ENCODE data around the gene SERINC2.
"Not testable (repeated sequence)": the region's sequence is repeated elsewhere in the genome, so short reads cannot be mapped to it uniquely, and the experiment has no call there.

SERINC2 gene

GRCh38 chr1:31428436-31429221 is 15.6 kb downstream of the SERINC2 start:
- Histone ChIP-seq H3K27ac (ENCODE audit: low read length) (no peak overlapping the region), H3K9me3 (ENCODE audit: insufficient read depth, low read depth, low read length) (no peaks in the 10 kb centered on the region), H3K9ac (ENCODE audit: low read depth, low read length) (no peak overlapping the region), H3K4me3 (ENCODE audit: low read length) (no peak overlapping the region), H3K4me1 (ENCODE audit: insufficient read depth, low read length) (no peaks in the 10 kb centered on the region), H3K27me3 (ENCODE audit: insufficient read depth, low read length) (no peaks in the 10 kb centered on the region), H3K36me3 (ENCODE audit: insufficient read depth, low read depth, low read length) (no peaks in the 10 kb centered on the region; the same call in 1 of the 2 replicates)

GRCh38 chr1:31429583-31429982 is 16.6 kb downstream of the SERINC2 start:
- Histone ChIP-seq H3K27me3 (ENCODE audit: insufficient read depth, low read length) (no peaks in the 10 kb centered on the region), H3K27ac (ENCODE audit: low read length) (no peak overlapping the region), H3K9ac (ENCODE audit: low read depth, low read length) (no peak overlapping the region), H3K9me3 (ENCODE audit: insufficient read depth, low read depth, low read length) (no peaks in the 10 kb centered on the region), H3K4me3 (ENCODE audit: low read length) (no peak overlapping the region), H3K36me3 (ENCODE audit: insufficient read depth, low read depth, low read length) (no peaks in the 10 kb centered on the region; the same call in 1 of the 2 replicates), H3K4me1 (ENCODE audit: insufficient read depth, low read length) (no peaks in the 10 kb centered on the region; the same call in 1 of the 2 replicates)

- not testable (repeated sequence) for H3K4me3 ChIP-seq (ENCODE audit: low read length); H3K27ac ChIP-seq (ENCODE audit: low read length); H3K36me3 ChIP-seq (ENCODE audit: insufficient read depth, low read depth, low read length); H3K27me3 ChIP-seq (ENCODE audit: insufficient read depth, low read length); H3K9ac ChIP-seq (ENCODE audit: low read depth, low read length); H3K9me3 ChIP-seq (ENCODE audit: insufficient read depth, low read depth, low read length); H3K4me1 ChIP-seq (ENCODE audit: insufficient read depth, low read length)
Measured at GRCh38 chr1:31431351-31432257, 18.6 kb downstream of the SERINC2 start.

DNA sequence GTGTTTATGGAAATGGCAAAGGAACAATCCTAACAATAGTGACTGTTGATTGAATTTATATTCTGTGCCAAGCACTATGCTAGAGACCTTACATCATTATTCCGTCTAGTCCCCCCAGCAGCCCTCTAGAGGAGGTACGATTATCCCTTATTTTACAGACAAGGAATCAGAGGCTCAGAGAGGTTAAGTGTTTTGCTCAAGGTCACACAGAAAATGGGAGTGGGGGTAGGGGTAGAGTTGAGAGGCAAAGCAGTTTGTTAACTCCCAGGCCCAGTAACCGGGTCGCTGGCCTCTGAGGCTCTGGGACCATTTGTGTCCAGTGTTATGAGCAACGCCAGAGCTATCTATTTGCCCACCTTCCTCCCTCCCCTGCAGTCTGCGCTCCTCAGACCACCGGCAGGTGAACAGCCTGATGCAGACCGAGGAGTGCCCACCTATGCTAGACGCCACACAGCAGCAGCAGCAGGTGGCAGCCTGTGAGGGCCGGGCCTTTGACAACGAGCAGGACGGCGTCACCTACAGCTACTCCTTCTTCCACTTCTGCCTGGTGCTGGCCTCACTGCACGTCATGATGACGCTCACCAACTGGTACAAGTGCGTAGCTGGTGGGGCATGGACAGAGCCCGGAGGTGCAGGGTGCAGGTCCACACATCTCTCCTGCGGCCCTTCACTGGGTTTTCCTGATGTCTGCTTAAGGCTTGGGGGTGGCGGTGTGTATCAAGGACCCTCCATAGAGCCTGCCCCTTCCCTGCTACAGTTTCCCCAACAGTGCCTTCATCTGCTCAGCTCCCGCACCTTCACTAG is 19.8 kb downstream of the SERINC2 start:
- Histone ChIP-seq H3K9ac (ENCODE audit: low read depth, low read length) (no peak overlapping the region), H3K9me3 (ENCODE audit: insufficient read depth, low read depth, low read length) (no peaks in the 10 kb centered on the region), H3K4me3 (ENCODE audit: low read length) (no peak overlapping the region), H3K4me1 (ENCODE audit: insufficient read depth, low read length) (no peaks in the 10 kb centered on the region; the same call in 1 of the 2 replicates), H3K27ac (ENCODE audit: low read length) (no peak overlapping the region), H3K36me3 (ENCODE audit: insufficient read depth, low read depth, low read length) (no peaks in the 10 kb centered on the region), H3K27me3 (ENCODE audit: insufficient read depth, low read length) (no peaks in the 10 kb centered on the region)

DNA sequence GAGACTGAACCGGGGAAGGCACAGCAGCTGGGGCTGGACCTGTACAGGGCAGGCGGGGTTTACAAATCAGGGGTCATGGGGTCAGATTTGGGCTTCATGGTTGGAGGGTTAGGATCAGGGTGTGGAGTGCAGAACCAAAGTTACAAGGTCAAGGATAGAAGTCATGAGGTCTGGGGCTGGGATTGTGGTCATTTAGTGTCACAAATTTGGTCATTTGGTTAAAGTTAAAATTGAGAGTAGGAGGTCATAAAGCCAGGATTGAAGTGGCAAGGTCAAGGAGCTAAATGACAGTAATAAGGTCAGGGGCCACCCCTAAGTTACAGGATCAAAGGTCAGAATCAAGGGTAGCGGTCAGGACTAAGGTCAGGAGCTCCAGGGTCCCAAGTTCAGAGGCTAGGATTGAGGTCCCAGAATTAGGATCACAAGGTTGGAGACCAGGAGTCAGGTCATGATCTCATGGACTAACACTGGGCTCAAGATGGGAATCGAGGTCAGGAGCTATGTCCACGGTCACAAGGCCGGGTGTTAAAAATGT is 20.4 kb downstream of the SERINC2 start:
- no peak overlapping the region for H3K27ac ChIP-seq (ENCODE audit: low read length)
- no peaks in the 10 kb centered on the region; the same call in 1 of the 2 replicates for H3K4me1 ChIP-seq (ENCODE audit: insufficient read depth, low read length)
- H3K4me3 ChIP-seq (ENCODE audit: low read length), result no peak overlapping the region

GRCh38 chr1:31434101-31434871 is 21.3 kb downstream of the SERINC2 start:
- H3K4me3 ChIP-seq (ENCODE audit: low read length), result no peak overlapping the region
- no peaks in the 10 kb centered on the region for H3K36me3 ChIP-seq (ENCODE audit: insufficient read depth, low read depth, low read length)
- H3K9me3 ChIP-seq (ENCODE audit: insufficient read depth, low read depth, low read length), result no peaks in the 10 kb centered on the region
- no peak overlapping the region for H3K9ac ChIP-seq (ENCODE audit: low read depth, low read length)
- no peaks in the 10 kb centered on the region for H3K27me3 ChIP-seq (ENCODE audit: insufficient read depth, low read length)
- no peak overlapping the region for H3K27ac ChIP-seq (ENCODE audit: low read length)
- no peaks in the 10 kb centered on the region; the same call in 1 of the 2 replicates for H3K4me1 ChIP-seq (ENCODE audit: insufficient read depth, low read length)

More for the DNA sequence above, 20.4 kb downstream of the SERINC2 start:
- Histone ChIP-seq H3K27me3 (ENCODE audit: insufficient read depth, low read length) (no peaks in the 10 kb centered on the region), H3K36me3 (ENCODE audit: insufficient read depth, low read depth, low read length) (no peaks in the 10 kb centered on the region), H3K9me3 (ENCODE audit: insufficient read depth, low read depth, low read length) (no peaks in the 10 kb centered on the region), H3K9ac (ENCODE audit: low read depth, low read length) (no peak overlapping the region)

GRCh38 chr1:31434979-31435378 is 22.0 kb downstream of the SERINC2 start:
- H3K4me1 ChIP-seq (ENCODE audit: insufficient read depth, low read length), result no peaks in the 10 kb centered on the region; the same call in 1 of the 2 replicates
- no peaks in the 10 kb centered on the region for H3K27me3 ChIP-seq (ENCODE audit: insufficient read depth, low read length)
- no peaks in the 10 kb centered on the region for H3K36me3 ChIP-seq (ENCODE audit: insufficient read depth, low read depth, low read length)
- H3K9me3 ChIP-seq (ENCODE audit: insufficient read depth, low read depth, low read length), result no peaks in the 10 kb centered on the region
- no peak overlapping the region for H3K27ac ChIP-seq (ENCODE audit: low read length)
- H3K9ac ChIP-seq (ENCODE audit: low read depth, low read length), result no peak overlapping the region
- no peak overlapping the region for H3K4me3 ChIP-seq (ENCODE audit: low read length)

- Histone ChIP-seq H3K4me1 (ENCODE audit: insufficient read depth, low read length) (no peaks in the 10 kb centered on the region; the same call in 1 of the 2 replicates), H3K9me3 (ENCODE audit: insufficient read depth, low read depth, low read length) (no peaks in the 10 kb centered on the region), H3K36me3 (ENCODE audit: insufficient read depth, low read depth, low read length) (no peaks in the 10 kb centered on the region), H3K9ac (ENCODE audit: low read depth, low read length) (no peak overlapping the region), H3K27me3 (ENCODE audit: insufficient read depth, low read length) (no peaks in the 10 kb centered on the region), H3K4me3 (ENCODE audit: low read length) (no peak overlapping the region), H3K27ac (ENCODE audit: low read length) (no peak overlapping the region)
Measured at GRCh38 chr1:31435471-31436409, 22.7 kb downstream of the SERINC2 start.

DNA sequence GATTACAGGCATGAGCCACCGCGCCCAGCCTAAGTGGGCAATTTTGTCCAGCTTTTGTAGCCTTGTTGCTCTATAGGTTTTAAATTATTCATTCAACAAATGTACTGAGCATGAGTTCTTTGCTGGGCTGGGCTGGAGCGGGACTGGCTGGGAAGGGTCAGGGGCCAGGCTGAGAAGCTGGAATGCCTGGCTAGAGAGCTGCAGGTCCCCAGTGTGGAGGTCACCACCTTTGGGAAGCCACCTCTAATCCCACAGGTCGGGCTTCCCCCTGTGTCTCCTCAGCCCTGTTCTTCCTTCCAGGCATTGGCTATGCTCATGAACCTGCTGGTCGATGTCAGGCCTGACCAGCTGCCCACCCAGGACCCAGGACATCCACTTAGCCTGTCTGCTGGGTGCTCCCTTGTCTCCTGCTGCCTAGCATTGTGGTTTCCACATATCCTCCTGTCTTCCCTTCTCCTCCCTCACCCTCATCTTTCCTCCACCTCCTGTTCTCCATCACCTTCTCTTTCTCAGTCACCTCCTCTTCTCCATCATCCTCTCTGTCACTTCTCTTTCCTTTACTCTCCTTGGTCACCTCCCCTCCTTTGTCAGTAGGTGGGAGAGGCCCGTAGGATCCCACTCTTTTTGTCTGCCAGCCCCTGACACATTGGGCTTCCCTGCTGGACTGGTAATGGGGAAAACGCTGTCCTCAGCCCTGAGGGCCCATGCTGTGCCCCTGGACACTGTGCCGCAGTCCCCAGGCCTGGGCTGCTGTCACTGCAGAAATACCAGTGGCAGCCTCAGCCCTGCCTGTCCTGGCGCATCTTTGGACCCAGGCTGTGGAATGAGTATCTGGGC is 23.8 kb downstream of the SERINC2 start:
- no peaks in the 10 kb centered on the region; the same call in 1 of the 2 replicates for H3K4me1 ChIP-seq (ENCODE audit: insufficient read depth, low read length)
- H3K4me3 ChIP-seq (ENCODE audit: low read length), result no peak overlapping the region
- no peak overlapping the region for H3K27ac ChIP-seq (ENCODE audit: low read length)
- H3K9me3 ChIP-seq (ENCODE audit: insufficient read depth, low read depth, low read length), result no peaks in the 10 kb centered on the region
- H3K27me3 ChIP-seq (ENCODE audit: insufficient read depth, low read length), result no peaks in the 10 kb centered on the region
- H3K36me3 ChIP-seq (ENCODE audit: insufficient read depth, low read depth, low read length), result no peaks in the 10 kb centered on the region
- no peak overlapping the region for H3K9ac ChIP-seq (ENCODE audit: low read depth, low read length)
